ENCODE results near the gene VAV2. TPM values are rescaled to one million over a fixed set of nuclear protein-coding genes. Genes with fewer than 3 reads are reported as not detected.

The VAV2 gene
- polyA plus RNA-seq, 1 experiment, result 9.0 TPM

DNA sequence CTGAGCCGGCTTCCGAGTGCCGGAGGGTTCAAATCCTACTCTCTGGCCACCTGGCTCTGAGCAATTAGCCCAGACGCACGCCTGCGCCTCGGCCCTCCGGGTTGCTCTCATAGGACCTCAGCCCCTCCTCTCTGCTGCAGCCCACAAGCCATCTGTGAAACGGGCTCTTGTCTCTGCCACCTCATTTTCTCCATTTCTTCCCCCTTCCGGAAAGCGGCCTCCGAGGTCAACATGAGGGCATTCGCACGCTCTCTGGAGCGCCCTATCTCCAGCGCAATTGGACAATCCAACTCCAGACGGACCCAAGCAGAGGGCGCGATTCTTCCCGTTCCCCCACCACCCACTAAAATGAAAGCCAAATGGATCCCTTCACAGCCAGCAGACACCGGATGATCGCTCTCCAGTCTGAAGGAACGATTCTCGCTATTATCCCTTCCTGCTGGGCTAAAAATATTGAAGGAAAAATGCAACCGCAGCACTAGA lies 41.5 kb downstream of the VAV2 start:
- TF ChIP-seq CTCF (IDR thresholded peaks at IDR 0.05; ENCODE audit: low read depth, low read length), result no peak
- CTCF ChIA-PET, result no interaction called here
- no peak for DNase-seq (ENCODE audit: low read depth, low spot score)
- peak overlapping the region; percentile 17; the same call in 1 of the 2 replicates for H3K4me3 ChIP-seq (ENCODE audit: low read depth, low read length)
- POLR2A ChIA-PET, result no interaction called here
- peak overlapping the region; percentile 21 for H3K27ac ChIP-seq (ENCODE audit: low read depth, low read length)
- peaks cover 5% of the 10 kb centered on the region; the same call in 1 of the 2 replicates for H3K9me3 ChIP-seq (ENCODE audit: control insufficient read depth, insufficient read depth, low read length)
- no peaks in the 10 kb centered on the region for H3K27me3 ChIP-seq (ENCODE audit: control insufficient read depth, insufficient read depth, low read length)

GRCh38 chr9:133950192-133950591 lies 41.9 kb downstream of the VAV2 start:
- Histone ChIP-seq H3K9me3 (ENCODE audit: control insufficient read depth, insufficient read depth, low read length) (peaks cover 5% of the 10 kb centered on the region; the same call in 1 of the 2 replicates), H3K27ac (ENCODE audit: low read depth, low read length) (peak overlapping the region; percentile 21), H3K27me3 (ENCODE audit: control insufficient read depth, insufficient read depth, low read length) (no peaks in the 10 kb centered on the region), H3K4me3 (ENCODE audit: low read depth, low read length) (no peak overlapping the region)
- ChIA-PET POLR2A (no interaction called here), CTCF (interaction anchor here (1.8 kb wide), 1 partner anchor 44 kb away, joined by 6 read pairs; no protein-coding TSS in a partner anchor)
- TF ChIP-seq CTCF (IDR thresholded peaks at IDR 0.05; ENCODE audit: low read depth, low read length), result no peak
- no peak for DNase-seq (ENCODE audit: low read depth, low spot score)

DNA sequence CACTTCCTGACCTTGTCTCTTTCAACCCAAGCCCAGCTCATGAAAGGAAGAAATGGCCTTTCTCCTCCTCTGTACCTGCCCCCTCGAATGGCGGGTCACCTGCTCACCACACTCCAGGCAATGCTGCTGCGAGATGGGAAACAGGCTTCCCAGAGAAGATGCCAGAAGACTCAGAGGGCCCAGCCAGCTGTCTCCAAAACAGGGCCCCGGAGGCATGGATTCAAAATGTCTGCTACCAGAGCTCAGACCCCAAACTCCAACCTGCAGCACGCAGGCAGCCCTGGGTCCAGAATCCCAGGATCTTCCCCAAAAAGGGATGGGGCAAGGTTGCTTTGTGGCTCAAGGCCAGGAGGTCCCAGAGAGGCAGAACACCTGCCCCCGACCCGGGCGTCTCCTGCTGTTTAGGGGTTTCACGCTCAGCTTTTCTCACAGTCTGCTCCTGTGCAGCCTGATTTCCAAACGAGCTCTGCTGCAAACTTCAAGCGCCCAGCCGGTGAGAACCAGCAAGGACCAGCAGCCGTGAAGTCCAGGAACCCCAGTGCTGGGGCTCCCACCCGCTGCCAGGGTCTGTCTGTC lies 42.5 kb downstream of the VAV2 start:
- TF ChIP-seq CTCF (IDR thresholded peaks at IDR 0.05; ENCODE audit: low read depth, low read length), result no peak
- POLR2A ChIA-PET, result no interaction called here
- H3K9me3 ChIP-seq (ENCODE audit: control insufficient read depth, insufficient read depth, low read length), result peaks cover 5% of the 10 kb centered on the region; the same call in 1 of the 2 replicates
- no peak overlapping the region for H3K4me3 ChIP-seq (ENCODE audit: low read depth, low read length)
- no peak overlapping the region for H3K27ac ChIP-seq (ENCODE audit: low read depth, low read length)
- CTCF ChIA-PET, result interaction anchor here (1.8 kb wide), 1 partner anchor 44 kb away, joined by 6 read pairs; no protein-coding TSS in a partner anchor
- no peak for DNase-seq (ENCODE audit: low read depth, low spot score)
- no peaks in the 10 kb centered on the region for H3K27me3 ChIP-seq (ENCODE audit: control insufficient read depth, insufficient read depth, low read length)

DNA sequence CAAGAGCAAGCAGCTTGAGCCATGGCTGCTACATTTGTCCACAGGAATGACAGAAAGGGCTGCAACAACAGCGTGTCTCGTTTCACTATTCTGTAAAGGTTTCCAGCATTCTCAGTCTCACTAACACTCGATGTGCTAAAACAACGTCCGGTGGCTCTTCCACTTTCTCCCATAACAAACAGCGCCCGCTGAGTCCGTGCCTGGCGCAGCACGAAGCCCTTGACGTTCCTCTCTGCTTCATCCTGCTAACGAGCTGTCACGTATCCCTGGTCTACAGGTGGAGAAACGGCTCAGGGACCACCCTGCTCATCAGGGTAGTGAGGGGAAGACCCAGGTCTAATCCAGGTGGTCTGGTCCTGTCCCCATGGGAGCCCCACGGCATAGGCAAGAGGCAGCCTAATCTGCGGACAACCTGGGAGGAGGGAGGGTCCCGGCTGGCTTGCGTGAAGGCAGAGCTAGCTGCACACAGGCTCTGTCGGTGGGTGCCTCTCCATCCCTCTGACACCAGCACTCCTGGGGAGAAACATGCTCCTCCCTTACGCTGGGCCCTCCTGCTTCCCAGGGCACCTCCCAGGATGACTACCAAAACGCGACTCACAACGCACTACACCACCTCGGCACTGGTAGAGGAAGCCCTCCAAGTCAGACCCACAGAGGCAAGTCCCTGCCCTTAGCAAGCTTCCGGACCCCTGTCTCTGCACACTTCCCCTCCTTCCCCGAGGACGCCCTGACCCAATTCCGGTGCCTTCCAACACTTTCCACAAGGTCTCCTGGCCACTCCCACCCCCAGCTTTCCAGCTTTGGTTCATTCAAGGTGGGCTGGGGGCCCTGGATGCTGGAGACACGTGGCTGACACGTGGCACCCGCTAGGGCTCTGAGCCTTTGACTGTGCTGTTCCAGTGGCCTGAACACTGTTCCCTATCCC lies 43.3 kb downstream of the VAV2 start:
- no peak overlapping the region for H3K27ac ChIP-seq (ENCODE audit: low read depth, low read length)
- TF ChIP-seq CTCF (IDR thresholded peaks at IDR 0.05; ENCODE audit: low read depth, low read length), result no peak
- CTCF ChIA-PET, result interaction anchor here (1.8 kb wide), 1 partner anchor 45 kb away, joined by 6 read pairs; no protein-coding TSS in a partner anchor

More for the DNA sequence above, 43.3 kb downstream of the VAV2 start:
- no peak overlapping the region for H3K4me3 ChIP-seq (ENCODE audit: low read depth, low read length)
- H3K27me3 ChIP-seq (ENCODE audit: control insufficient read depth, insufficient read depth, low read length), result no peaks in the 10 kb centered on the region
- POLR2A ChIA-PET, result no interaction called here
- H3K9me3 ChIP-seq (ENCODE audit: control insufficient read depth, insufficient read depth, low read length), result peaks cover 5% of the 10 kb centered on the region; the same call in 1 of the 2 replicates
- DNase-seq (ENCODE audit: low read depth, low spot score), result no peak
